Caco-2 (cell line): Measurements from ENCODE around the gene MALAT1. TPM values are rescaled to one million over a fixed set of nuclear protein-coding genes. Genes with fewer than 3 reads are reported as not detected.
A peak's percentile ranks its signal among the peaks of the same experiment; 100 is the strongest.

ENCODE experiments used
- BruUV-seq: library from RNA; stranded (reverse); fragments of 400-500 nt; replicated peaks from 2 replicates; lab custom pipeline; 2021; lab: Mats Ljungman, UMichigan
- CTCF ChIA-PET: fragments of 300-600 bp; sonication (Branson Sonifier 250); formaldehyde crosslinking; loops from one replicate; lab custom pipeline; 2022; ENCODE audit warnings: antibody characterized with exemption; lab: Charles Lee
- POLR2A ChIA-PET: fragments of 300-600 bp; sonication (Branson Sonifier 250); formaldehyde crosslinking; loops from one replicate; lab custom pipeline; 2022; ENCODE audit warnings: antibody characterized with exemption; lab: Charles Lee
- DNase-seq, 2 experiments: peaks; one replicate each; pipeline versions ENCODE4 v3.0.0 to v3.0.0-alpha.2; 2020 to 2022
- H3K27me3 ChIP-seq: replicated peaks from 2 replicates; pipeline ENCODE4 v1.6.0; 2011; ENCODE audit warnings: low read length; ENCODE audit not compliant: control insufficient read depth, insufficient read depth
- H3K36me3 ChIP-seq: 2 replicates; pipeline ENCODE4 v1.5.1; 2011; ENCODE audit warnings: low read length; ENCODE audit not compliant: control insufficient read depth, insufficient read depth
- H3K4me1 ChIP-seq: fragments of 250-450 bp; sonication (Bioruptor Pico); 2 replicates; pipeline ENCODE4 v1.5.1; 2020; ENCODE audit warnings: mild to moderate bottlenecking
- H3K4me3 ChIP-seq: 2 replicates; pipeline ENCODE4 v1.5.1; 2011; ENCODE audit warnings: low read depth, mild to moderate bottlenecking, control low read depth, low read length
- H3K9me3 ChIP-seq: fragments of 250-450 bp; sonication (Bioruptor Pico); 2 replicates; pipeline ENCODE4 v1.5.1; 2020; ENCODE audit warnings: mild to moderate bottlenecking, moderate library complexity
- H3K27ac Mint-ChIP-seq: one replicate; pipeline ENCODE4 v1.8.0; 2022; ENCODE audit warnings: mixed read lengths; ENCODE audit not compliant: unreplicated experiment
- H3K27me3 Mint-ChIP-seq: one replicate; pipeline ENCODE4 v1.8.0; 2022; ENCODE audit warnings: mixed read lengths; ENCODE audit not compliant: insufficient read depth, unreplicated experiment
- H3K36me3 Mint-ChIP-seq: one replicate; pipeline ENCODE4 v1.8.0; 2022; ENCODE audit warnings: mild to moderate bottlenecking, mixed read lengths; ENCODE audit not compliant: insufficient read depth, unreplicated experiment
- H3K4me1 Mint-ChIP-seq: one replicate; pipeline ENCODE4 v1.8.0; 2022; ENCODE audit warnings: low read depth, mixed read lengths; ENCODE audit not compliant: unreplicated experiment
- H3K4me3 Mint-ChIP-seq: one replicate; pipeline ENCODE4 v1.8.0; 2022; ENCODE audit warnings: mild to moderate bottlenecking, moderate library complexity, mixed read lengths; ENCODE audit not compliant: unreplicated experiment
- H3K9me3 Mint-ChIP-seq: one replicate; pipeline ENCODE4 v1.8.0; 2022; ENCODE audit warnings: mixed read lengths; ENCODE audit not compliant: unreplicated experiment
- intact Hi-C: fragments of 100-400 bp; cut with micrococcal nuclease; formaldehyde crosslinking; loops from one replicate; pipeline ENCODE4 v1.10.0; 2022; ENCODE audit not compliant: unreplicated experiment
- total RNA-seq: library from RNA; stranded (reverse); gene quantifications from 2 replicates; pipeline ENCODE4 v1.2.3, GENCODE V29; 2022
- TF ChIP-seq, protein P1 (sequence below), 2 experiments: fragments of 200-600 bp in 1 of 2; IDR thresholded peaks; 1 replicate in 1 of 2; 2 replicates in 1 of 2; pipeline versions ENCODE4 v1.5.1 to v1.8.0; 2011 to 2022; ENCODE audit warnings: antibody characterized with exemption in 1 of 2, control low read depth in 1 of 2, inconsistent platforms in 1 of 2, low read depth in 1 of 2, low read length in 1 of 2, mild to moderate bottlenecking in 1 of 2, moderate library complexity in 1 of 2; ENCODE audit not compliant: insufficient read depth in 1 of 2, severe bottlenecking in 1 of 2, unreplicated experiment in 1 of 2

MALAT1 gene
- total RNA-seq, 1 experiment from 2014 or later, result 4,914 TPM

DNA sequence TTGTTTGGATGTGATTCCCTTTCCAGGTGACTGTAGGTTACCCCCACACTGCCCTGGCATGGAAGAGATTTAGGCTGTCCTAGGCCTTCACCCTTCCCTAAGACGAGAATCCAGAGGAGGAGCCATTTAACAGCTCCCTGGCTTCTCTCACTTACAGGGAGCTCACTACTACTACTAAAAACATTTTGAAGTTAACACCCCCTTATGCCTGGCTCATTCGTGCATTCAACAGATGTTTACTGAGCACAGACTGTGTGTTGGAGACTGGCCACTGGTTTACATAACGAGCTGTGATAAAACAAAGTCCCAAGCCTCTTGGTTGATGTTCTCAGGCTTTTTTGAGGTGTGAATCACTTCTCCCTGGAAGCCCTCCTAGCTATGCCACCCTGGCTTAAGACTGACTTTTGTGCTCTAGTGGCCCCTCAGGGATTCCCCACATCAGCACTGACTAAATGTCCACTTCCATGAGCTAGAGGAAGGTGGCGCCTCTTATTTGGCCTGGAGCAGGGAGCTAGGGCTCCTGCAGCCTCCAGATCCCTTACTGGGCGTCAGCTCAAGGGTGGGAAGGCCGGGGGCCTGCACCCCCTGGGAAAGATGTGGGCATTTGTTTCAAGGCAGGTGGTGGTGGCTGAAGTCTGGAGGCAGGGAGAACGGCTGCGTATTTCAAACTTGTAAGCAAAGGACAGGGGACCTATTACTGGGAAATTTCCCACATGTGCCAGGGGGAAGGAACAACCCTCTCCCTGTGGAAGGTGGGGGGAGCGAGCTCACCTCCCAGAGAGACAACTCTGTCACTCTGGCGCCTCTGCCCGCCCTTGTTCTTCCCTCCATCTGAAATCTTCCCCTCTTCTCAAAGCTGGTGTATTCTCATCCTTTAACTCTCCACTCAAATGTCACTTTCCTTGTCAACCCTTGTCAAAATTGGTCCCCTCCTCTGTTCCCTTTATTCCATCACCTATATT lies 19.4 kb upstream of the MALAT1 start:
- ChIA-PET CTCF (interaction anchor here (0.6 to 5.0 kb wide), 13 partner anchors 10 to 145 kb away, joined by 3 to 71 read pairs (median 6); partner anchors contain the start of gene MALAT1), POLR2A (interaction anchor here (0.5 to 5.9 kb wide), 10 partner anchors 10 to 124 kb away, joined by 3 to 213 read pairs (median 8); partner anchors contain the start of gene MALAT1)
- H3K4me3 ChIP-seq, result no peak overlapping the region
- Mint-ChIP-seq H3K36me3 (peaks cover 12% of the 10 kb centered on the region), H3K27me3 (no peaks in the 10 kb centered on the region), H3K9me3 (no peaks in the 10 kb centered on the region), H3K27ac (peak overlapping the region; percentile 95), H3K4me3 (no peak overlapping the region), H3K4me1 (peaks cover 20% of the 10 kb centered on the region)
- no peaks in the 10 kb centered on the region for H3K27me3 ChIP-seq
- peak; percentile 65 to 68 for DNase-seq
- peaks cover 38% of the 10 kb centered on the region for H3K4me1 ChIP-seq
- TF ChIP-seq, protein P1, sequence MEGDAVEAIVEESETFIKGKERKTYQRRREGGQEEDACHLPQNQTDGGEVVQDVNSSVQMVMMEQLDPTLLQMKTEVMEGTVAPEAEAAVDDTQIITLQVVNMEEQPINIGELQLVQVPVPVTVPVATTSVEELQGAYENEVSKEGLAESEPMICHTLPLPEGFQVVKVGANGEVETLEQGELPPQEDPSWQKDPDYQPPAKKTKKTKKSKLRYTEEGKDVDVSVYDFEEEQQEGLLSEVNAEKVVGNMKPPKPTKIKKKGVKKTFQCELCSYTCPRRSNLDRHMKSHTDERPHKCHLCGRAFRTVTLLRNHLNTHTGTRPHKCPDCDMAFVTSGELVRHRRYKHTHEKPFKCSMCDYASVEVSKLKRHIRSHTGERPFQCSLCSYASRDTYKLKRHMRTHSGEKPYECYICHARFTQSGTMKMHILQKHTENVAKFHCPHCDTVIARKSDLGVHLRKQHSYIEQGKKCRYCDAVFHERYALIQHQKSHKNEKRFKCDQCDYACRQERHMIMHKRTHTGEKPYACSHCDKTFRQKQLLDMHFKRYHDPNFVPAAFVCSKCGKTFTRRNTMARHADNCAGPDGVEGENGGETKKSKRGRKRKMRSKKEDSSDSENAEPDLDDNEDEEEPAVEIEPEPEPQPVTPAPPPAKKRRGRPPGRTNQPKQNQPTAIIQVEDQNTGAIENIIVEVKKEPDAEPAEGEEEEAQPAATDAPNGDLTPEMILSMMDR (IDR thresholded peaks at IDR 0.05; ENCODE audit: insufficient read depth in 1 of 2, low read depth in 1 of 2, low read length in 1 of 2, severe bottlenecking in 1 of 2, unreplicated experiment in 1 of 2), result peak; percentile 37 to 58
- no TSS peak for BruUV-seq
- H3K9me3 ChIP-seq, result no peaks in the 10 kb centered on the region
- H3K36me3 ChIP-seq, result no peaks in the 10 kb centered on the region
- intact Hi-C loops, result no loop called here

DNA sequence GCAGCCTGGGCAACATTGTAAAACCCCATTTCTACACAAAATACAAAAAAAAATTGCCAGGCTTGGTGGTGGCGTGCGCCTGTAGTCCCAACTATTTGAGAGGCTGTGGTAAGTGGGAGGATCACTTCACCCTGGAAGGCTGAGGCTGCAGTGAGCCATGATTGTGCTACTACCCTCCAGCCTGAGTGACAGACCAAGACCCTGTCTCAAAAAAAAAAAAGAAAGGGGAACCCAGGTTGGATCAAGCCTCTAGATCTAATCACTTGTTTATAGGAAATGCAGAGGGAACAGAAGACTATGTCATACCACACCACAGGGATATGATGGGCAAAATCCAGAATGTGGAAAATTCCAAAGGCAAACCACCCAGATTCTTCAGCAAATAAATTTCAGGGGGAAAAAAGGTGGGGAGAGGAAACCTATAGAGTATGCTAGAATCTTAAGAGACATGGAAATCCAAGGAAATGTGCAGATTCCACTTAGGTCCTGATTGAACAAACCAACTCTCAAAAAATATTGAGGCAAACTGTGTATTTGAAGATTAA lies 16.5 kb upstream of the MALAT1 start:
- Mint-ChIP-seq H3K4me1 (peaks cover 28% of the 10 kb centered on the region), H3K4me3 (no peak overlapping the region), H3K27ac (peak overlapping the region; percentile 36), H3K9me3 (no peaks in the 10 kb centered on the region), H3K36me3 (peaks cover 12% of the 10 kb centered on the region), H3K27me3 (no peaks in the 10 kb centered on the region)
- Histone ChIP-seq H3K27me3 (no peaks in the 10 kb centered on the region), H3K9me3 (no peaks in the 10 kb centered on the region), H3K4me3 (no peak overlapping the region), H3K36me3 (no peaks in the 10 kb centered on the region), H3K4me1 (peaks cover 58% of the 10 kb centered on the region)
- no peak for DNase-seq
- TF ChIP-seq, protein P1 (IDR thresholded peaks at IDR 0.05; ENCODE audit: insufficient read depth in 1 of 2, low read depth in 1 of 2, low read length in 1 of 2, severe bottlenecking in 1 of 2, unreplicated experiment in 1 of 2), result no peak
- POLR2A ChIA-PET, result interaction anchor here (0.7 kb wide), 1 partner anchor 27 kb away, joined by 7 read pairs; no protein-coding TSS in a partner anchor
- intact Hi-C loops, result no loop called here
- no TSS peak for BruUV-seq
- CTCF ChIA-PET, result no interaction called here

DNA sequence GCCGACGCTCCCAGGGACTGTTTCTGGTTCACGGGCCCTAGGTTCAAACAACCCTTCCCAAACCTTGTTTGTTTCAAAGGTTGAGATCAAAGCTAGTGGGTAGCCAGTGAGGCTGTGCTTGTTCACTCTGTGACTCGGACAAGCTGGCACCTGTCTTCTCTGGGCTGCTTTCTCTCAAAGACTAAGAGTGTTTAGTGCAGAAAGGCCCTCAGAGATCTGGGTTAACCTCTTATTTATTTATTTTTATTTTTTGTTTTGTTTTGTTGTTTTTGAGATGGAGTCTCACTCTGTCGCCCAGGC lies 13.0 kb upstream of the MALAT1 start:
- Histone ChIP-seq H3K27me3 (no peaks in the 10 kb centered on the region), H3K4me3 (no peak overlapping the region), H3K9me3 (no peaks in the 10 kb centered on the region), H3K36me3 (no peaks in the 10 kb centered on the region), H3K4me1 (peaks cover 60% of the 10 kb centered on the region)
- H3K36me3 Mint-ChIP-seq, result peaks cover 37% of the 10 kb centered on the region
- CTCF ChIA-PET, result interaction anchor here (0.8 kb wide), 1 partner anchor 14 kb away, joined by 3 read pairs; no protein-coding TSS in a partner anchor
- no peaks in the 10 kb centered on the region for H3K9me3 Mint-ChIP-seq
- H3K27me3 Mint-ChIP-seq, result no peaks in the 10 kb centered on the region
- intact Hi-C loops, result no loop called here
- POLR2A ChIA-PET, result interaction anchor here (0.6 to 8.1 kb wide), 4 partner anchors 8 to 256 kb away, joined by 3 to 377 read pairs (median 4); partner anchors contain the start of gene MALAT1
- peak overlapping the region; percentile 100 for H3K27ac Mint-ChIP-seq
- no peak overlapping the region for H3K4me3 Mint-ChIP-seq
- no TSS peak for BruUV-seq
- peaks cover 46% of the 10 kb centered on the region for H3K4me1 Mint-ChIP-seq
- TF ChIP-seq, protein P1 (IDR thresholded peaks at IDR 0.05; ENCODE audit: insufficient read depth in 1 of 2, low read depth in 1 of 2, low read length in 1 of 2, severe bottlenecking in 1 of 2, unreplicated experiment in 1 of 2), result no peak
- DNase-seq, result no peak
